DND-41 (cell line): ENCODE measurements around the gene UVRAG.

Experiments
- CTCF ChIP-seq: IDR thresholded peaks from 2 replicates; pipeline ENCODE4 v1.5.1; 2012; ENCODE audit warnings: borderline replicate concordance, low read length, moderate library complexity, mild to moderate bottlenecking; ENCODE audit not compliant: poor library complexity, severe bottlenecking; ENCODE audit errors: extremely low read depth
- EZH2 ChIP-seq: IDR thresholded peaks from 3 replicates; pipeline ENCODE4 v1.6.1; 2012; ENCODE audit warnings: borderline replicate concordance, low read depth, mild to moderate bottlenecking, moderate library complexity, low read length, inconsistent platforms; ENCODE audit not compliant: severe bottlenecking

- TF ChIP-seq CTCF, result no peak
- no peak for TF ChIP-seq EZH2
Observed at GRCh38 chr11:75811485-75811884, 3.5 kb upstream of the UVRAG start.
